Measurements from ENCODE around the gene SLC12A7. TPM values are rescaled to one million over a fixed set of nuclear protein-coding genes. Genes with fewer than 3 reads are reported as not detected.

Gene SLC12A7
- total RNA-seq, 1 experiment from 2014 or later = 6.3 TPM

GRCh38 chr5:1122511-1123294, 10.8 kb upstream of the SLC12A7 start:
- Mint-ChIP-seq H3K4me1 (ENCODE audit: insufficient read depth, unreplicated experiment) (peaks cover 9% of the 10 kb centered on the region), H3K27me3 (ENCODE audit: insufficient read depth, unreplicated experiment) (peaks cover 28% of the 10 kb centered on the region), H3K36me3 (ENCODE audit: insufficient read depth, unreplicated experiment) (no peaks in the 10 kb centered on the region), H3K4me3 (ENCODE audit: unreplicated experiment) (no peak overlapping the region), H3K27ac (ENCODE audit: low read depth, unreplicated experiment) (no peak overlapping the region), H3K9me3 (ENCODE audit: unreplicated experiment) (peaks cover 6% of the 10 kb centered on the region)
- POLR2A ChIA-PET = no interaction called here
- intact Hi-C loops (cut with micrococcal nuclease) = no loop called here
- no peak for DNase-seq (ENCODE audit: unreplicated experiment)
- no peak for TF ChIP-seq CTCF (IDR thresholded peaks at IDR 0.05; ENCODE audit: unreplicated experiment)
- CTCF ChIA-PET = interaction anchor here (0.9 kb wide), 1 partner anchor 45 kb away, joined by 3 read pairs; no protein-coding TSS in a partner anchor
- no TSS peak for BruUV-seq (replicated peaks)

- DNase-seq (ENCODE audit: unreplicated experiment) = no peak
- intact Hi-C loops (cut with micrococcal nuclease) = no loop called here
- peaks cover 6% of the 10 kb centered on the region for H3K9me3 Mint-ChIP-seq (ENCODE audit: unreplicated experiment)
- no peak overlapping the region for H3K27ac Mint-ChIP-seq (ENCODE audit: low read depth, unreplicated experiment)
- no peak for TF ChIP-seq CTCF (IDR thresholded peaks at IDR 0.05; ENCODE audit: unreplicated experiment)
- H3K4me1 Mint-ChIP-seq (ENCODE audit: insufficient read depth, unreplicated experiment) = peaks cover 15% of the 10 kb centered on the region
- ChIA-PET CTCF (interaction anchor here (0.5 kb wide), 1 partner anchor 535 kb away, joined by 3 read pairs; no protein-coding TSS in a partner anchor), POLR2A (no interaction called here)
- H3K4me3 Mint-ChIP-seq (ENCODE audit: unreplicated experiment) = no peak overlapping the region
- H3K27me3 Mint-ChIP-seq (ENCODE audit: insufficient read depth, unreplicated experiment) = peaks cover 28% of the 10 kb centered on the region
- no TSS peak for BruUV-seq (replicated peaks)
- no peaks in the 10 kb centered on the region for H3K36me3 Mint-ChIP-seq (ENCODE audit: insufficient read depth, unreplicated experiment)
Observed at GRCh38 chr5:1121891-1122290, 10.0 kb upstream of the SLC12A7 start.

GRCh38 chr5:1121044-1121443, 9.2 kb upstream of the SLC12A7 start:
- TF ChIP-seq CTCF (IDR thresholded peaks at IDR 0.05; ENCODE audit: unreplicated experiment) = no peak
- CTCF ChIA-PET = no interaction called here
- H3K27ac Mint-ChIP-seq (ENCODE audit: low read depth, unreplicated experiment) = no peak overlapping the region
- no peak overlapping the region for H3K4me3 Mint-ChIP-seq (ENCODE audit: unreplicated experiment)
- no TSS peak for BruUV-seq (replicated peaks)
- DNase-seq (ENCODE audit: unreplicated experiment) = no peak
- intact Hi-C loops (cut with micrococcal nuclease) = no loop called here
- peaks cover 28% of the 10 kb centered on the region for H3K27me3 Mint-ChIP-seq (ENCODE audit: insufficient read depth, unreplicated experiment)
- peaks cover 6% of the 10 kb centered on the region for H3K9me3 Mint-ChIP-seq (ENCODE audit: unreplicated experiment)
- H3K4me1 Mint-ChIP-seq (ENCODE audit: insufficient read depth, unreplicated experiment) = peaks cover 15% of the 10 kb centered on the region
- POLR2A ChIA-PET = no interaction called here
- no peaks in the 10 kb centered on the region for H3K36me3 Mint-ChIP-seq (ENCODE audit: insufficient read depth, unreplicated experiment)

- Mint-ChIP-seq H3K36me3 (ENCODE audit: insufficient read depth, unreplicated experiment) (no peaks in the 10 kb centered on the region), H3K27me3 (ENCODE audit: insufficient read depth, unreplicated experiment) (peaks cover 28% of the 10 kb centered on the region), H3K9me3 (ENCODE audit: unreplicated experiment) (peaks cover 6% of the 10 kb centered on the region), H3K4me3 (ENCODE audit: unreplicated experiment) (no peak overlapping the region), H3K4me1 (ENCODE audit: insufficient read depth, unreplicated experiment) (peaks cover 15% of the 10 kb centered on the region), H3K27ac (ENCODE audit: low read depth, unreplicated experiment) (no peak overlapping the region)
- POLR2A ChIA-PET = no interaction called here
- no peak for DNase-seq (ENCODE audit: unreplicated experiment)
- no peak for TF ChIP-seq CTCF (IDR thresholded peaks at IDR 0.05; ENCODE audit: unreplicated experiment)
- no TSS peak for BruUV-seq (replicated peaks)
- CTCF ChIA-PET = no interaction called here
- intact Hi-C loops (cut with micrococcal nuclease) = no loop called here
Observed at GRCh38 chr5:1120236-1120999, 8.6 kb upstream of the SLC12A7 start.

Measured in MCF 10A (cell line).